Panc1 (cell line): ENCODE results near the gene HOXA11. TPM values are rescaled to one million over a fixed set of nuclear protein-coding genes. Genes with fewer than 3 reads are reported as not detected.

Experiments
- ATAC-seq: fragments of 200-7000 bp; cut with Tn5 transposase; 2 replicates; pipeline ENCODE4 v1.9.1; 2020; ENCODE audit warnings: mild to moderate bottlenecking, moderate library complexity
- BruUV-seq: library from RNA; stranded (reverse); fragments of 400-500 nt; replicated peaks from 2 replicates; lab custom pipeline; 2021; lab: Mats Ljungman, UMichigan
- CTCF ChIA-PET: fragments of 300-600 bp; sonication (Branson Sonifier 250); formaldehyde crosslinking; loops from one replicate; lab custom pipeline; 2022; ENCODE audit warnings: antibody characterized with exemption; lab: Charles Lee
- POLR2A ChIA-PET: fragments of 300-600 bp; sonication (Branson Sonifier 250); formaldehyde crosslinking; loops from one replicate; lab custom pipeline; 2022; ENCODE audit warnings: antibody characterized with exemption; lab: Charles Lee
- DNase-seq: peaks from one replicate; pipeline ENCODE4 v3.0.0-alpha.2; 2010; ENCODE audit warnings: low read depth, low spot score
- H3K27ac ChIP-seq: 2 replicates; pipeline ENCODE4 v1.5.1; 2011; ENCODE audit warnings: mild to moderate bottlenecking, low read length, inconsistent platforms
- H3K27me3 ChIP-seq: fragments of 200-500 bp; sonication (Bioruptor generic); 2 replicates; pipeline ENCODE4 v1.6.0; 2014; ENCODE audit warnings: low read length, inconsistent platforms; ENCODE audit not compliant: control insufficient read depth, insufficient read depth
- H3K36me3 ChIP-seq: fragments of 200-500 bp; sonication (Bioruptor generic); 2 replicates; pipeline ENCODE4 v1.5.1; 2014; ENCODE audit warnings: inconsistent platforms, mild to moderate bottlenecking, low read length, moderate library complexity; ENCODE audit not compliant: control insufficient read depth, insufficient read depth
- H3K4me1 ChIP-seq: 2 replicates; pipeline ENCODE4 v1.5.1; 2011; ENCODE audit warnings: inconsistent platforms, mild to moderate bottlenecking, low read length, moderate library complexity; ENCODE audit not compliant: control insufficient read depth, insufficient read depth
- H3K4me3 ChIP-seq, 2 experiments: 2 replicates each; pipeline ENCODE4 v1.5.1; 2011 to 2012; ENCODE audit warnings: low read depth in 2 of 2, low read length in 2 of 2, mild to moderate bottlenecking in 2 of 2, inconsistent platforms in 1 of 2, moderate library complexity in 1 of 2
- H3K9me3 ChIP-seq: fragments of 200-500 bp; sonication (Bioruptor generic); 2 replicates; pipeline ENCODE4 v1.5.1; 2014; ENCODE audit warnings: low read depth, mild to moderate bottlenecking, inconsistent platforms, low read length, moderate library complexity; ENCODE audit not compliant: control insufficient read depth, insufficient read depth
- CTCF ChIP-seq: fragments of 450-650 bp; IDR thresholded peaks from 2 replicates; pipeline ENCODE4 v1.5.1; 2017; ENCODE audit warnings: mild to moderate bottlenecking
- POLR2AphosphoS5 ChIP-seq: IDR thresholded peaks from 2 replicates; pipeline ENCODE4 v1.6.1; 2012; ENCODE audit warnings: mild to moderate bottlenecking, low read depth, low read length, moderate library complexity
- SIN3A ChIP-seq: IDR thresholded peaks from 2 replicates; pipeline ENCODE4 v1.6.1; 2012; ENCODE audit warnings: low read depth, mild to moderate bottlenecking, low read length, moderate library complexity, borderline replicate concordance; ENCODE audit not compliant: insufficient read depth
- TCF7L2 ChIP-seq: IDR thresholded peaks from 2 replicates; pipeline ENCODE4 v1.6.1; 2011; ENCODE audit warnings: mild to moderate bottlenecking, low read depth, low read length, inconsistent platforms
- in situ Hi-C: cut with HindIII; loops from 2 replicates; pipeline ENCODE4 v1.10.0; 2016; ENCODE audit warnings: low sequenced_read_pairs, low pct_unique_long_range_greater_than_20kb
- intact Hi-C: fragments of 100-400 bp; cut with micrococcal nuclease; formaldehyde crosslinking; loops from one replicate; pipeline ENCODE4 v1.10.0; 2022; ENCODE audit not compliant: unreplicated experiment
- total RNA-seq: library from RNA; stranded (reverse); gene quantifications from one replicate; pipeline ENCODE4 v1.2.1, GENCODE V29; 2021; ENCODE audit not compliant: unreplicated experiment
- TF ChIP-seq, protein P1 (sequence below), 2 experiments: IDR thresholded peaks; 2 replicates each; pipeline ENCODE4 v1.6.1; 2011 to 2012; ENCODE audit warnings: low read depth in 2 of 2, control low read depth in 1 of 2, low read length in 1 of 2, mild to moderate bottlenecking in 1 of 2, moderate library complexity in 1 of 2; ENCODE audit not compliant: insufficient read depth in 1 of 2

Gene HOXA11
- total RNA-seq, 1 experiment from 2014 or later, result 0.57 TPM

DNA sequence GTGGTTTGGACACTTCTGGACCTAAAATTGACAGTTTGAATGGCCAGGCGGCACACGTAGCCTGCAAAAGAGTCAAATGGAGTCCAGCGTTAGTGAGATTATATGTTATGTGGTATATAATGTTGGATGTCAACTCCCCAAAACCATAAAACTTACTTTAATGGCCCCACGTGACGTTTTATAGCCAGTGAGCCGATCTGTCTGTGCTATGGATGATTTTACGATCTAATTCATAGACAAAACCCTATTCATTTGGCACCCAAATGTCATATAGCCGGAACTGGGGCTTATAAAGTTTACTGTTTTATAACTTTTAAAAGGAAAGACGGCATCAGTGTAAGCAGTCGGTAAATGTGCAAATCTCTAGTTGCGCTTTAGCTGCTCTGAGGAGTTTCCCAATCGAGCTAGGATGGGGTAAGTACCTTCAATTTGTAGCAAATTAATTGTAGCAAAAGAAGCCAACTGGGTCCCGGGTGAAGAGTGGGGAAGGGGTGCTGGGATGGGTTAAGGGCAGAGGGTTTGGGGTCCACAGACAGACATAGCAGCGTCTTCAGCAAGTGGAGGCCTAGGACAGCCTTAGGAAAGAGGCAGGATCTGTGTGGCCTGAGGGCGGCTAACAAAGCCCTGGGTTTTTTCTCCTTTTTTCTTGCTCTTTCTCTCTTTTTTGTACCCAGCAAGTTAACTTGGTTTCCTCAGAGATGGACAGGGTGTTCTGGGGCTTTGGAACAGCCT lies 44.7 kb downstream of the HOXA11 start:
- no peak for ATAC-seq

GRCh38 chr7:27139334-27140125 lies 45.5 kb downstream of the HOXA11 start:
- no peak overlapping the region for H3K4me3 ChIP-seq
- H3K36me3 ChIP-seq, result no peaks in the 10 kb centered on the region
- intact Hi-C loops, result no loop called here
- ATAC-seq (no peak), DNase-seq (no peak)
- in situ Hi-C loops, result loop anchor here (5.0 kb wide), 1 partner anchor 282 kb away; no protein-coding TSS in a partner anchor
- H3K4me1 ChIP-seq, result peaks cover 50% of the 10 kb centered on the region
- ChIA-PET CTCF (interaction anchor here (0.7 kb wide), 1 partner anchor 53 kb away, joined by 3 read pairs; no protein-coding TSS in a partner anchor), POLR2A (interaction anchor here (0.6 kb wide), 1 partner anchor 284 kb away, joined by 5 read pairs; no protein-coding TSS in a partner anchor)
- no TSS peak for BruUV-seq
- no peaks in the 10 kb centered on the region for H3K27me3 ChIP-seq
- TF ChIP-seq, protein P1, sequence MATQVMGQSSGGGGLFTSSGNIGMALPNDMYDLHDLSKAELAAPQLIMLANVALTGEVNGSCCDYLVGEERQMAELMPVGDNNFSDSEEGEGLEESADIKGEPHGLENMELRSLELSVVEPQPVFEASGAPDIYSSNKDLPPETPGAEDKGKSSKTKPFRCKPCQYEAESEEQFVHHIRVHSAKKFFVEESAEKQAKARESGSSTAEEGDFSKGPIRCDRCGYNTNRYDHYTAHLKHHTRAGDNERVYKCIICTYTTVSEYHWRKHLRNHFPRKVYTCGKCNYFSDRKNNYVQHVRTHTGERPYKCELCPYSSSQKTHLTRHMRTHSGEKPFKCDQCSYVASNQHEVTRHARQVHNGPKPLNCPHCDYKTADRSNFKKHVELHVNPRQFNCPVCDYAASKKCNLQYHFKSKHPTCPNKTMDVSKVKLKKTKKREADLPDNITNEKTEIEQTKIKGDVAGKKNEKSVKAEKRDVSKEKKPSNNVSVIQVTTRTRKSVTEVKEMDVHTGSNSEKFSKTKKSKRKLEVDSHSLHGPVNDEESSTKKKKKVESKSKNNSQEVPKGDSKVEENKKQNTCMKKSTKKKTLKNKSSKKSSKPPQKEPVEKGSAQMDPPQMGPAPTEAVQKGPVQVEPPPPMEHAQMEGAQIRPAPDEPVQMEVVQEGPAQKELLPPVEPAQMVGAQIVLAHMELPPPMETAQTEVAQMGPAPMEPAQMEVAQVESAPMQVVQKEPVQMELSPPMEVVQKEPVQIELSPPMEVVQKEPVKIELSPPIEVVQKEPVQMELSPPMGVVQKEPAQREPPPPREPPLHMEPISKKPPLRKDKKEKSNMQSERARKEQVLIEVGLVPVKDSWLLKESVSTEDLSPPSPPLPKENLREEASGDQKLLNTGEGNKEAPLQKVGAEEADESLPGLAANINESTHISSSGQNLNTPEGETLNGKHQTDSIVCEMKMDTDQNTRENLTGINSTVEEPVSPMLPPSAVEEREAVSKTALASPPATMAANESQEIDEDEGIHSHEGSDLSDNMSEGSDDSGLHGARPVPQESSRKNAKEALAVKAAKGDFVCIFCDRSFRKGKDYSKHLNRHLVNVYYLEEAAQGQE (IDR thresholded peaks at IDR 0.05; ENCODE audit: insufficient read depth in 1 of 2, low read depth in 2 of 2, low read length in 1 of 2), result no peak
- TF ChIP-seq SIN3A, result no peak
- no peak for TF ChIP-seq POLR2AphosphoS5
- no peak for TF ChIP-seq CTCF
- TF ChIP-seq TCF7L2, result no peak
- H3K27ac ChIP-seq, result no peak overlapping the region
- no peaks in the 10 kb centered on the region for H3K9me3 ChIP-seq

More for the DNA sequence above, 44.7 kb downstream of the HOXA11 start:
- no TSS peak for BruUV-seq
- no peak for DNase-seq
- ChIA-PET POLR2A (interaction anchor here (0.6 kb wide), 2 partner anchors 284 to 460 kb away, joined by 3 to 5 read pairs; no protein-coding TSS in a partner anchor), CTCF (interaction anchor here (0.7 kb wide), 1 partner anchor 53 kb away, joined by 3 read pairs; no protein-coding TSS in a partner anchor)
- H3K9me3 ChIP-seq, result no peaks in the 10 kb centered on the region
- no peak overlapping the region for H3K4me3 ChIP-seq
- peaks cover 42% of the 10 kb centered on the region for H3K4me1 ChIP-seq
- intact Hi-C loops, result no loop called here
- H3K27ac ChIP-seq, result peak overlapping the region; percentile 51; the same call in 1 of the 2 replicates
- H3K27me3 ChIP-seq, result no peaks in the 10 kb centered on the region
- in situ Hi-C loops, result loop anchor here (5.0 kb wide), 1 partner anchor 283 kb away; no protein-coding TSS in a partner anchor
- TF ChIP-seq POLR2AphosphoS5 (no peak), TCF7L2 (no peak), CTCF (no peak), SIN3A (no peak)
- TF ChIP-seq, protein P1 (IDR thresholded peaks at IDR 0.05; ENCODE audit: insufficient read depth in 1 of 2, low read depth in 2 of 2, low read length in 1 of 2), result no peak
- no peaks in the 10 kb centered on the region for H3K36me3 ChIP-seq
